Measurements from ENCODE around the gene UCN.
"Not testable (repeated sequence)": the region's sequence is repeated elsewhere in the genome, so short reads cannot be mapped to it uniquely, and the experiment has no call there.

GRCh38 chr2:27268296-27268695, 39.9 kb downstream of the UCN start:
- TF ChIP-seq PAX5 (IDR thresholded peaks at IDR 0.05; ENCODE audit: insufficient read depth, low read length, severe bottlenecking); POLR2A (IDR thresholded peaks at IDR 0.05; ENCODE audit: low read depth, low read length): not testable (repeated sequence)
